ENCODE data around the gene OR8B3.
"Not testable (repeated sequence)": the region's sequence is repeated elsewhere in the genome, so short reads cannot be mapped to it uniquely, and the experiment has no call there.

Gene OR8B3

DNA sequence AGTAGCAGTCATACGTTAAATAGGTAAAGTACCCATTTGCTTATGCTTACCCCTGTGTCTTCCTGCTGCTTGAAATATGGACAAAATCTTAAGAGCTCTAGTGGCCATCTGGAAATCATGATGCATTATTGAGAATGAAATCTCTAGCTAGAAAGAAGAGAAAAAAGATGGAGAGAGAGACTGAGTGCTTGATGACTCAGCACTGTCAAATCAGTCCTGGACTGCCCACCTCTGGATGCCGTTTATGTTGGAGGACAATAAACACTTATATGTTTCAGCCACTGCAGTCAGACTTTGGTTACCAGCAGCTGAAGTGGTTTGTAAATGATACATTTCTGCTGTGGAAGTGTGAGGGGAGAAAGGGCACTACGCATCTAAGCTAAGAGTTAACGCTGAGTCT, 22.2 kb upstream of the OR8B3 start:
- H3K9me3 ChIP-seq (ENCODE audit: insufficient read depth, low read depth, low read length), result no peaks in the 10 kb centered on the region
- H3K27me3 ChIP-seq (ENCODE audit: insufficient read depth, low read length), result no peaks in the 10 kb centered on the region
- no peaks in the 10 kb centered on the region; the same call in 1 of the 2 replicates for H3K4me1 ChIP-seq (ENCODE audit: insufficient read depth, low read length)
- 95% methylated on average over 4 of the region's 4 CpGs for WGBS
- no peaks in the 10 kb centered on the region for H3K36me3 ChIP-seq (ENCODE audit: insufficient read depth, low read length)
- no peak overlapping the region for H3K9ac ChIP-seq (ENCODE audit: low read depth, low read length)
- H3K27ac ChIP-seq (ENCODE audit: low read depth, low read length), result no peak overlapping the region
- H3K4me3 ChIP-seq (ENCODE audit: low read length), result no peak overlapping the region

DNA sequence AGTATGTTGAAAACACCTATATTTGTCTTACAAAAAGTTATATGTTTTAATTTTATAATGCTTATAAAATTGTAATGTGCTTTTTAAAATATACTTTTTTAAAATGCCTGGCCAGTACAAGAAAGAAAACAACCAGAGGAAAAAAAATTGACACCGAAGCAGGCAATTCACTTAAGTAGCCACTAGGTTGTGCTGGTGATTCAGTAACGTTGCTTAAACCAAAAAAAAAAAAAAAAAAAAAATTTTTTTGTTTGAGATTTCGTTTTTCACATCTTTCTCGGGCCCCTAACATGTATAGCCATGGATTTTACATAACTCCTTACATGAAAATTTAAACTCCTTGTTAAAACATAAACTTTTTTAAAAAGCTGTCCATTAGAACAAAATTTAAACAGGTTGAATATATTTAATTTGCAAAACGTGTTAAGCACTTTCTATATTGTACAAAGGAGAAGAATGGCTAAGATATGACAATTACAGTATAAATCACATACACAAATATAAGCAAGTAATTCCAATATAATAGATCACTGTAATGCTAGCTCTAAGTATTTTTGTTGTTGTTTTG, 16.6 kb upstream of the OR8B3 start:
- Histone ChIP-seq H3K4me1 (ENCODE audit: insufficient read depth, low read length) (no peaks in the 10 kb centered on the region; the same call in 1 of the 2 replicates), H3K27ac (ENCODE audit: low read depth, low read length) (no peak overlapping the region), H3K36me3 (ENCODE audit: insufficient read depth, low read length) (no peaks in the 10 kb centered on the region), H3K9me3 (ENCODE audit: insufficient read depth, low read depth, low read length) (no peaks in the 10 kb centered on the region), H3K4me3 (ENCODE audit: low read length) (no peak overlapping the region), H3K27me3 (ENCODE audit: insufficient read depth, low read length) (no peaks in the 10 kb centered on the region), H3K9ac (ENCODE audit: low read depth, low read length) (no peak overlapping the region)
- WGBS, result 8% methylated on average over 3 of the region's 5 CpGs

DNA sequence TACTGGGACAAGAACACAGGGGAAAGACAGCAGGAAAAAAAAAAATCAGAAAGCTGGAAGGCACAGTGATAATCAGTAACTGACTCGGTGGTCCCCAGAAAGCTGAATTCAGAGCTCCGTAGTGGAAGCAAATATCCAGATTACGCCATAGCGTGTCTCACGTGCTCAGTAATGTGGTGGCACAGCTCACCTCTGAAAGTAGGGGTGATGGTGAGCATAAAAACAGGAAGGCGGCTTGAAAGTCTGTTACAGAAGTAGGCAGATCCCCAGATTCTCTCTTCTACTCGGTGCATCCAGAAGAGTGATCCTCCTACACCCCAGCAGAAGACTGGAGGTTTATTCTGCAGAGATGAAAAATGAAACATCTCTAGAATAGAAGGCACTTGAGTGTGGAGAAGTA, 11.1 kb upstream of the OR8B3 start:
- Histone ChIP-seq H3K9ac (ENCODE audit: low read depth, low read length) (no peak overlapping the region), H3K36me3 (ENCODE audit: insufficient read depth, low read length) (no peaks in the 10 kb centered on the region), H3K9me3 (ENCODE audit: insufficient read depth, low read depth, low read length) (no peaks in the 10 kb centered on the region), H3K27ac (ENCODE audit: low read depth, low read length) (no peak overlapping the region), H3K4me1 (ENCODE audit: insufficient read depth, low read length) (no peaks in the 10 kb centered on the region), H3K4me3 (ENCODE audit: low read length) (no peak overlapping the region), H3K27me3 (ENCODE audit: insufficient read depth, low read length) (no peaks in the 10 kb centered on the region)
- 90% methylated on average over 6 of the region's 7 CpGs for WGBS

DNA sequence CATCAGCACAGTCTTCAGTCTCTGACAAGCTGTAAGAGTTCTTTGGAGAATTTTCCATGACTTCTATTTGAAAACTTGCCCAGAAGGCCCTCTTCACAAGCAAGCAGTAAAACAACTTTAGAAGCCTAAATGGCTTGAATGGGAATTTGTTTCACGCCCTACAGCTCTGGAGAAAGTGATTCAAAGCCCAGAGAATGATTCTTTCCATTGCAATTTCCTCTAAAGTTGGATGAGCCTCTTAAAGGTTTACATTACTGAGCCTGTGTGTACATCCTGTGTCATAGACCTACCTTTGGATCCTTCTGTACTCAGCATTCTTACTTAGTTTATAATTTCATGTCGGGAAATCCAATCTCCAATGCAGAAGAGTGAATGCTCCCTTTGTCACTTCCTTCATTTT, 6.8 kb upstream of the OR8B3 start:
- H3K9me3 ChIP-seq (ENCODE audit: insufficient read depth, low read depth, low read length), result 0 out of 2 replicates have a peak, but pooled peaks cover 3% of the 10 kb centered on the region
- no peak overlapping the region for H3K27ac ChIP-seq (ENCODE audit: low read depth, low read length)
- no peaks in the 10 kb centered on the region for H3K36me3 ChIP-seq (ENCODE audit: insufficient read depth, low read length)
- H3K27me3 ChIP-seq (ENCODE audit: insufficient read depth, low read length), result no peaks in the 10 kb centered on the region
- 97% methylated on average over 2 of the region's 2 CpGs for WGBS
- no peak overlapping the region for H3K9ac ChIP-seq (ENCODE audit: low read depth, low read length)
- H3K4me3 ChIP-seq (ENCODE audit: low read length), result no peak overlapping the region
- H3K4me1 ChIP-seq (ENCODE audit: insufficient read depth, low read length), result no peaks in the 10 kb centered on the region

DNA sequence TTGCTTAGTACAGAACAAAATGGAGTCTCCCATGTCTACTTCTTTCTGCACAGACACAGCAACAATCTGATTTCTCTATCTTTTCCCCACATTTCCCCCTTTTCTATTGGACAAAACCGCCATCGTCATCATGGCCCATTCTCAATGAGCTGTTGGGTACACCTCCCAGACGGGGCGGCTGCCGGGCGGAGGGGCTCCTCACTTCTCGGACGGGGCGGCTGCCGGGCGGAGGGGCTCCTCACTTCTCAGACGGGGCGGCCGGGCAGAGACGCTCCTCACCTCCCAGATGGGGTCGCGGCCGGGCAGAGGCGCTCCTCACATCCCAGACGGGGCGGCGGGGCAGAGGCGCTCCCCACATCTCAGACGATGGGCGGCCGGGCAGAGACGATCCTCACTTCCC, 4.4 kb upstream of the OR8B3 start:
- H3K4me1 ChIP-seq (ENCODE audit: insufficient read depth, low read length); H3K9me3 ChIP-seq (ENCODE audit: insufficient read depth, low read depth, low read length); H3K27me3 ChIP-seq (ENCODE audit: insufficient read depth, low read length); H3K27ac ChIP-seq (ENCODE audit: low read depth, low read length); H3K9ac ChIP-seq (ENCODE audit: low read depth, low read length); H3K36me3 ChIP-seq (ENCODE audit: insufficient read depth, low read length); H3K4me3 ChIP-seq (ENCODE audit: low read length): not testable (repeated sequence)
- WGBS, result 91% methylated on average over 18 of the region's 27 CpGs

DNA sequence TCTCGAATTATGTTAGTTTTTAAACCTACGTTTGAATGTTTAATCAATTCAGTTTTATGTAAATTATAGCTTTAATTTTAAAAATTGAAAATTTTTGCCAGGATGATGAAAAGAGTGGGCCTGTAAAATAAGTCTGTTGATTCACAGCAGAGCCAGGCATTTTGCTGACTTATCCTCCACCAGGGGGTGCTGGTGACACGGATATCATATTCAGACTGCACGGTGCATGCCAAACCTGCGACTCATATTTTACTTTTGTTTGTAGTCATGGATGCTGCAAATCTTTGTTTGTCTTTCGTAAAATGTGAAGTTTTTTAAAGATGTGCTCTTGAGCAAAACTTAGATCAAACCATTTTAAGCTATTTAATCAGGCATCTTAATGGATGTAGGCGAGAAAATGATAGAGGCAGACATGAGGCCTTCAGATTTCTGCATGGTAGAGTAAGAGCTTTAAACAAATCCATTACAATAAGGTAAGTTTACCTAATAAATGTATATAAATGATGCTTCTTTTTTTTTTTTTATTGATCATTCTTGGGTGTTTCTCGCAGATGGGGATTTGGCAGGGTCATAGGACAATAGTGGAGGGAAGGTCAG, 3.6 kb upstream of the OR8B3 start:
- Histone ChIP-seq H3K9ac (ENCODE audit: low read depth, low read length) (no peak overlapping the region), H3K9me3 (ENCODE audit: insufficient read depth, low read depth, low read length) (0 out of 2 replicates have a peak, but pooled peaks cover 3% of the 10 kb centered on the region), H3K4me1 (ENCODE audit: insufficient read depth, low read length) (no peaks in the 10 kb centered on the region), H3K27ac (ENCODE audit: low read depth, low read length) (no peak overlapping the region), H3K4me3 (ENCODE audit: low read length) (no peak overlapping the region), H3K27me3 (ENCODE audit: insufficient read depth, low read length) (no peaks in the 10 kb centered on the region), H3K36me3 (ENCODE audit: insufficient read depth, low read length) (no peaks in the 10 kb centered on the region)
- 50% methylated on average over 4 of the region's 8 CpGs for WGBS

DNA sequence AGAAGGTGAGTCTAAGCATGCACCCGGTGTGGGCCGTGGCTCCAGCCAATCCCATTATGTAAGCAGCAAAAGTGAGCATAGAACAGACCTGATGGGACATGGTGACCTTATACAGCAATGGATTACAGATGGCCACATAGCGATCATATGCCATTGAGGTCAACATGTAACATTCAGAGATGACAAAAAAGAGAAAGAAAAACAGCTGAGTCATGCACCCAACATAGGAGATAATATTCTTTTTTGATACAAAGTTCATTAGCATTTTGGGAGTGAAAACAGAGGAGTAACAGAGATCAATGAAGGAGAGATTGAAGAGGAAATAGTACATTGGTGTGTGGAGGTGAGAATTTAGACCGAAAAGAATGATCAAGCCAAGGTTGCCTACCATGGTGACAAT, 2.0 kb downstream of the OR8B3 start:
- 92% methylated on average over 2 of the region's 4 CpGs for whole genome bisulfite sequencing
- not testable (repeated sequence) for H3K27ac ChIP-seq (ENCODE audit: low read depth, low read length); H3K27me3 ChIP-seq (ENCODE audit: insufficient read depth, low read length); H3K4me1 ChIP-seq (ENCODE audit: insufficient read depth, low read length); H3K9me3 ChIP-seq (ENCODE audit: insufficient read depth, low read depth, low read length); H3K4me3 ChIP-seq (ENCODE audit: low read length); H3K36me3 ChIP-seq (ENCODE audit: insufficient read depth, low read length); H3K9ac ChIP-seq (ENCODE audit: low read depth, low read length)

DNA sequence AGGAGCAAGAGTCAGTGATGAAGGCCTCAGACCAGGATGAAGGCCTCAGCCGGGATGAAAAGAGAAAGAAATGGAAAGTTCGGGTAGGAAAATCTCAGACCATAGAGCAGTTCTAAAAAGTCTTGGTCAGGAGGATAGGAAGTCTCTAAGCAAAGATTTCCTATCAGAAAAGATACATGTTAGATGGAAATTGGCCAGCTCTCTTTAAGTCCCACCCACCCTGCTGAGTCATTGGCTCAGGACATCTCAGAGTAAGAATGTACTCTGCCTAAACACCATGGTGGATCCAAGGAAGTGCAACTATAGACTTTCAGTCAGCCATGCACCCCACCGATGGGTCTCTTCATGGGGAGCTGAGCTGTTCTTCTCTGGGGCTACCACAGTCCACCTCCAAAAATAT, 4.4 kb downstream of the OR8B3 start:
- 94% methylated on average over 3 of the region's 3 CpGs for WGBS
- Histone ChIP-seq H3K9ac (ENCODE audit: low read depth, low read length) (no peak overlapping the region), H3K9me3 (ENCODE audit: insufficient read depth, low read depth, low read length) (no peaks in the 10 kb centered on the region), H3K27me3 (ENCODE audit: insufficient read depth, low read length) (no peaks in the 10 kb centered on the region), H3K27ac (ENCODE audit: low read depth, low read length) (no peak overlapping the region), H3K36me3 (ENCODE audit: insufficient read depth, low read length) (no peaks in the 10 kb centered on the region), H3K4me1 (ENCODE audit: insufficient read depth, low read length) (no peaks in the 10 kb centered on the region), H3K4me3 (ENCODE audit: low read length) (no peak overlapping the region)

DNA sequence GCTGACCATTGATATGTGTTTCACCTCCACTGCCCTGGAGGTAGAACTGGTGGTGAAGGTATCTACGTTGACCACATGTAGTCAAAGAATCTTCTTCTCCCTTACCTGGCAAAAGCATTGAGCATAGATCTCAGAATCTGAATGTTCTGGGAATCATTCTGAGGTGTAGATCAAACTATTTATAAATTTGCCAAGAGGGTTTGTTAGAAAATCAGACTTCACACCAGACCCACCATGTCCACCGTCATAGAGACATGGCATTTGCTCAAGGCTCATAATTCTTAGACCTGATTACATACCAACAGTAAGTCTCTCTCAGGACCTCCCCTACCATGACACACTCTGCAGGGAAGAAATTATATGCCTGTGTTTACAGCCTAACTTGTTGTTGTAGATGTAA, 14.4 kb downstream of the OR8B3 start, which contains the start of gene OR8B2:
TSS of gene OR8B2 (minus strand) at position 101 of the 400 bp plus-strand sequence. CDS start 1,156 bp downstream, outside the sequence.
- Histone ChIP-seq H3K9ac (ENCODE audit: low read depth, low read length) (no peak within 1 kb of the TSS), H3K27me3 (ENCODE audit: insufficient read depth, low read length) (no peaks in the 10 kb centered on the region), H3K27ac (ENCODE audit: low read depth, low read length) (no peak within 1 kb of the TSS), H3K9me3 (ENCODE audit: insufficient read depth, low read depth, low read length) (no peaks in the 10 kb centered on the region), H3K36me3 (ENCODE audit: insufficient read depth, low read length) (no peaks in the 10 kb centered on the region), H3K4me1 (ENCODE audit: insufficient read depth, low read length) (no peaks in the 10 kb centered on the region), H3K4me3 (ENCODE audit: low read length) (no peak within 1 kb of the TSS)
- WGBS, result 100% methylated on average over 2 of the region's 2 CpGs

DNA sequence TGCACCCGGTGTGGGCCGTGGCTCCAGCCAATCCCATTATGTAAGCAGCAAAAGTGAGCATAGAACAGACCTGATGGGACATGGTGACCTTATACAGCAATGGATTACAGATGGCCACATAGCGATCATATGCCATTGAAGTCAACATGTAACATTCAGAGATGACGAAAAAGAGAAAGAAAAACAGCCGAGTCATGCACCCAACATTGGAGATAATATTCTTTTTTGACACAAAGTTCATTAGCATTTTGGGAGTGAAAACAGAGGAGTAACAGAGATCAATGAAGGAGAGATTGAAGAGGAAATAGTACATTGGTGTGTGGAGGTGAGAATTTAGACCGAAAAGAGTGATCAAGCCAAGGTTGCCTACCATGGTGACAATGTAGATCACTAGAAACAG, 16.0 kb downstream of the OR8B3 start:
- 98% methylated on average over 4 of the region's 6 CpGs for WGBS
- H3K36me3 ChIP-seq (ENCODE audit: insufficient read depth, low read length); H3K9me3 ChIP-seq (ENCODE audit: insufficient read depth, low read depth, low read length); H3K4me3 ChIP-seq (ENCODE audit: low read length); H3K27ac ChIP-seq (ENCODE audit: low read depth, low read length); H3K9ac ChIP-seq (ENCODE audit: low read depth, low read length); H3K27me3 ChIP-seq (ENCODE audit: insufficient read depth, low read length); H3K4me1 ChIP-seq (ENCODE audit: insufficient read depth, low read length): not testable (repeated sequence)

DNA sequence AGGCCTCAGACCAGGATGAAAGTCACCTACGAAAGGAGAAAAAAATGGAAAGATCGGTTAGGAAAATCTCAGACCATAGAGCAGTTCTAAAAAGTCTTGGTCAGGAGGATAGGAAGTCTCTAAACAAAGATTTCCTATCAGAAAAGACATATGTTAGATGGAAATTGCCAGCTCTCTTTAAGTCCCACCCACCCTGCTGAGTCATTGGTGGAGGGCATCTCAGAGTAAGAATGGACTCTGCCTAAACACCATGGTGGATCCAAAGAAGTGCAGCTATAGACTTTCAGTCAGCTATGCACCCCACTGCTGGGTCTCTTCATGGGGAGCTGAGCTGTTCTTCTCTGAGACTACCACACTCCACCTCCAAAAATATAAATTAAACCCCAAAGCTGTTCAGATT, 18.2 kb downstream of the OR8B3 start:
- no peaks in the 10 kb centered on the region for H3K9me3 ChIP-seq (ENCODE audit: insufficient read depth, low read depth, low read length)
- no peaks in the 10 kb centered on the region for H3K27me3 ChIP-seq (ENCODE audit: insufficient read depth, low read length)
- no peak overlapping the region for H3K9ac ChIP-seq (ENCODE audit: low read depth, low read length)
- H3K36me3 ChIP-seq (ENCODE audit: insufficient read depth, low read length), result no peaks in the 10 kb centered on the region
- H3K4me3 ChIP-seq (ENCODE audit: low read length), result no peak overlapping the region
- no peaks in the 10 kb centered on the region for H3K4me1 ChIP-seq (ENCODE audit: insufficient read depth, low read length)
- 97% methylated on average over 2 of the region's 2 CpGs for WGBS
- no peak overlapping the region for H3K27ac ChIP-seq (ENCODE audit: low read depth, low read length)

DNA sequence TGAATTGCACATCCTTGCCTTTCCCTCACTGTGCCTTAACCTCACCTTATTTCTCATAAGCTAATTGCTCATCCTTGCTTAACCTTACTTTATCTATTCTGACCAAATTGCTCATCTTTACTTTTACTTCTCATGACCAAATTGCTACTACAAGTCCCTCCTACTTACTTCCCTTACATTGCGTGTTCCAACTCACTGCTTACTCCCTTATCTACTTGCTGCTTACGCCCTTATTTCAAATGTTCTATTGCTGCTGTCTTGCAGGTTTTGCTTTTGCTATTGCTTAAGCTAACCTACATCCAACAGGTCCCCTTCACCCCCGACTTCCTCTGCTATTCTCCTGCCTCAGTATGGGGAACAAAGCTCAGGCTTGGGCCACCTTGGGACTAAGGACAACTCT, 22.5 kb downstream of the OR8B3 start:
- H3K9ac ChIP-seq (ENCODE audit: low read depth, low read length), result no peak overlapping the region
- H3K27me3 ChIP-seq (ENCODE audit: insufficient read depth, low read length), result no peaks in the 10 kb centered on the region
- WGBS, result 73% methylated on average over 3 of the region's 3 CpGs
- no peak overlapping the region for H3K4me3 ChIP-seq (ENCODE audit: low read length)
- 0 out of 2 replicates have a peak, but pooled peaks cover 5% of the 10 kb centered on the region for H3K9me3 ChIP-seq (ENCODE audit: insufficient read depth, low read depth, low read length)
- H3K36me3 ChIP-seq (ENCODE audit: insufficient read depth, low read length), result no peaks in the 10 kb centered on the region
- no peaks in the 10 kb centered on the region for H3K4me1 ChIP-seq (ENCODE audit: insufficient read depth, low read length)
- no peak overlapping the region for H3K27ac ChIP-seq (ENCODE audit: low read depth, low read length)

All from HUES64 (cell line).